Fibroblast of lung (primary cell): ENCODE data around the gene P2RX1. TPM values are rescaled to one million over a fixed set of nuclear protein-coding genes. Genes with fewer than 3 reads are reported as not detected.
"Not testable (repeated sequence)": the region's sequence is repeated elsewhere in the genome, so short reads cannot be mapped to it uniquely, and the experiment has no call there.

ENCODE experiments used
- DNase-seq, 2 donors: peaks; one replicate each; pipeline versions ENCODE4 v3.0.0 to v3.0.0-alpha.2; 2010; ENCODE audit warnings: low read depth in 2 of 2
- H2AFZ ChIP-seq: 2 replicates; pipeline ENCODE4 v1.5.1; 2012; ENCODE audit warnings: low read length, control low read depth, inconsistent platforms
- H3K27ac ChIP-seq: 2 replicates; pipeline ENCODE4 v1.5.1; 2011; ENCODE audit warnings: low read length, control low read depth; ENCODE audit not compliant: insufficient read depth
- H3K27me3 ChIP-seq: 2 replicates; pipeline ENCODE4 v1.5.1; 2011; ENCODE audit warnings: mild to moderate bottlenecking, low read length; ENCODE audit not compliant: control insufficient read depth, insufficient read depth
- H3K36me3 ChIP-seq: 2 replicates; pipeline ENCODE4 v1.5.1; 2011; ENCODE audit warnings: low read length; ENCODE audit not compliant: control insufficient read depth, insufficient read depth
- H3K4me1 ChIP-seq: 2 replicates; pipeline ENCODE4 v1.5.1; 2011; ENCODE audit warnings: low read length; ENCODE audit not compliant: control insufficient read depth, insufficient read depth; ENCODE audit errors: extremely low read depth
- H3K4me2 ChIP-seq: 2 replicates; pipeline ENCODE4 v1.5.1; 2011; ENCODE audit warnings: low read length, control low read depth; ENCODE audit not compliant: insufficient read depth; ENCODE audit errors: extremely low read depth
- H3K4me3 ChIP-seq, 4 experiments: fragments of 200-600 bp in 1 of 4; sonication (generic) in 1 of 4; replicated peaks in 1 of 4; 2 replicates each; pipeline ENCODE4 v1.5.1; 2011 to 2016; ENCODE audit warnings: low read length in 4 of 4, low read depth in 3 of 4, mild to moderate bottlenecking in 3 of 4, control low read depth in 2 of 4, inconsistent platforms in 1 of 4, mixed read lengths in 1 of 4; ENCODE audit not compliant: insufficient read depth in 1 of 4; ENCODE audit errors: control extremely low read depth in 1 of 4
- H3K79me2 ChIP-seq: 2 replicates; pipeline ENCODE4 v1.5.1; 2012; ENCODE audit warnings: mild to moderate bottlenecking, low read length, inconsistent platforms; ENCODE audit not compliant: control insufficient read depth, insufficient read depth
- H3K9ac ChIP-seq: 2 replicates; pipeline ENCODE4 v1.5.1; 2011; ENCODE audit warnings: mild to moderate bottlenecking, low read length, control low read depth; ENCODE audit not compliant: insufficient read depth
- H3K9me3 ChIP-seq: 2 replicates; pipeline ENCODE4 v1.5.1; 2012; ENCODE audit warnings: low read depth, low read length; ENCODE audit not compliant: control insufficient read depth, insufficient read depth
- H4K20me1 ChIP-seq: 2 replicates; pipeline ENCODE4 v1.5.1; 2011; ENCODE audit warnings: low read length; ENCODE audit not compliant: control insufficient read depth, insufficient read depth; ENCODE audit errors: extremely low read depth
- EZH2 ChIP-seq: IDR thresholded peaks from 2 replicates; pipeline ENCODE4 v1.5.1; 2012; ENCODE audit warnings: low read length, control low read depth, mild to moderate bottlenecking; ENCODE audit errors: missing control alignments
- polyA plus RNA-seq, 2 donors: library from polyadenylated mRNA; depleted of rRNA in 1 of 2; stranded (reverse) in 1 of 2; unstranded in 1 of 2; fragments of >200 nt; gene quantifications; 2 replicates each; pipeline ENCODE4 v1.2.1, GENCODE V29; 2011 to 2012; ENCODE audit warnings: missing spikeins in 1 of 2
- total RNA-seq: library from RNA; depleted of rRNA; stranded (reverse); fragments of >200 nt; gene quantifications from 2 replicates; pipeline ENCODE4 v1.2.1, GENCODE V29; 2014
- TF ChIP-seq, protein P1 (sequence below), 2 donors: IDR thresholded peaks in 1 of 2; conservative IDR thresholded peaks in 1 of 2; 1 replicate in 1 of 2; 2 replicates in 1 of 2; pipeline ENCODE4 v1.5.1; 2011 to 2012; ENCODE audit warnings: low read length in 2 of 2, control low read depth in 1 of 2, inconsistent platforms in 1 of 2, low read depth in 1 of 2, mild to moderate bottlenecking in 1 of 2

The P2RX1 gene
- total and polyA plus RNA-seq, 2 donors (not counting 1 experiment from before 2014, with no cell fraction given): under 0.01 TPM; not detected in 1

DNA sequence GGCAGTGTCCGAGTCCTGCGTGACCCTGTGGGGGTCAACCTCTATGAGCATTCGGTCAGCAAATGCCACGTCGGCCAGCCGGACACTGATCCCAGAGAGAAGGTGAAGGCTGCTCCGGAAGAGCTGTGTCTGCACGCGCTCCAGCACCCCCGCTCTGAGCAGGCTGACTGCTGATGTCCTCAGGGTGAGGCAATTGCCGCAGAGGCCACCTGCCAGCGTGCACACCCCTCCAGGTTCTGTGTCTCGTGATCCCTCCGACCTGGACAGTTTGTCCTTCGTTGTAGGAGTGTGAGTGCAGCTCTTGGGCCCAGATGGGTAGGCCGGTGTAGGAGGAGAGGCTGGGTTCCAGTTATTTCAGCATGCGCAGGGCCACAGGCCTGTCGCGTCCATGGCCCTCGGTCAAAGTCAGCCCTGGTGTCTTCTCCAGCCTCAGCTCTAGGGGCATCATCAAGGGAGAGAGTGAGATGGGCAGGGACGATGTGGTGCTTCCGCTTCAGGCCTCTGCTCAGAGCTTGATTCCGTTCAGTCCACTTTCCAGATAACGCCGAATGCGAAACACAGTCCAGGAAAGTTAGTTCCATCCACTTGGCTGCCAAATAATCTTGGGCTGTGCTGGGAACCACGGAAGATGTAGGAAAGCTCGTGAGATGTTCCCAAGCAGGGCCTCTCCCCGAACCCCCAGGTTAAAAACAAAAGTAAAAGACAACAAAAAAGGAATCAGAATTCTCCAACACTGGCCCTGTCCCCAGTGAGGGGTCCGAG lies 55.1 kb downstream of the P2RX1 start:
- DNase-seq: no peak
- TF ChIP-seq, protein P1, sequence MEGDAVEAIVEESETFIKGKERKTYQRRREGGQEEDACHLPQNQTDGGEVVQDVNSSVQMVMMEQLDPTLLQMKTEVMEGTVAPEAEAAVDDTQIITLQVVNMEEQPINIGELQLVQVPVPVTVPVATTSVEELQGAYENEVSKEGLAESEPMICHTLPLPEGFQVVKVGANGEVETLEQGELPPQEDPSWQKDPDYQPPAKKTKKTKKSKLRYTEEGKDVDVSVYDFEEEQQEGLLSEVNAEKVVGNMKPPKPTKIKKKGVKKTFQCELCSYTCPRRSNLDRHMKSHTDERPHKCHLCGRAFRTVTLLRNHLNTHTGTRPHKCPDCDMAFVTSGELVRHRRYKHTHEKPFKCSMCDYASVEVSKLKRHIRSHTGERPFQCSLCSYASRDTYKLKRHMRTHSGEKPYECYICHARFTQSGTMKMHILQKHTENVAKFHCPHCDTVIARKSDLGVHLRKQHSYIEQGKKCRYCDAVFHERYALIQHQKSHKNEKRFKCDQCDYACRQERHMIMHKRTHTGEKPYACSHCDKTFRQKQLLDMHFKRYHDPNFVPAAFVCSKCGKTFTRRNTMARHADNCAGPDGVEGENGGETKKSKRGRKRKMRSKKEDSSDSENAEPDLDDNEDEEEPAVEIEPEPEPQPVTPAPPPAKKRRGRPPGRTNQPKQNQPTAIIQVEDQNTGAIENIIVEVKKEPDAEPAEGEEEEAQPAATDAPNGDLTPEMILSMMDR (conservative IDR thresholded peaks at IDR 0.05 in 1 of 2, IDR thresholded peaks at IDR 0.05 in 1 of 2; ENCODE audit: low read depth in 1 of 2, low read length in 2 of 2): no peak
- TF ChIP-seq EZH2: no peak

GRCh38 chr17:3859940-3860339 lies 56.3 kb downstream of the P2RX1 start:
- Histone ChIP-seq H3K9ac (no peak overlapping the region), H3K36me3 (no peaks in the 10 kb centered on the region), H3K9me3 (no peaks in the 10 kb centered on the region), H3K27ac (no peak overlapping the region), H3K4me1 (peaks cover 2% of the 10 kb centered on the region), H2AFZ (no peak overlapping the region), H3K4me2 (no peak overlapping the region), H4K20me1 (no peaks in the 10 kb centered on the region), H3K27me3 (no peaks in the 10 kb centered on the region), H3K79me2 (no peaks in the 10 kb centered on the region), H3K4me3 (no peak overlapping the region)
- no peak for DNase-seq
- TF ChIP-seq, protein P1 (conservative IDR thresholded peaks at IDR 0.05 in 1 of 2, IDR thresholded peaks at IDR 0.05 in 1 of 2; ENCODE audit: low read depth in 1 of 2, low read length in 2 of 2): no peak
- no peak for TF ChIP-seq EZH2

More for the DNA sequence above, 55.1 kb downstream of the P2RX1 start:
- Histone ChIP-seq H3K4me3 (no peak overlapping the region), H3K27ac (no peak overlapping the region), H4K20me1 (no peaks in the 10 kb centered on the region), H3K9me3 (no peaks in the 10 kb centered on the region), H3K9ac (no peak overlapping the region), H3K36me3 (no peaks in the 10 kb centered on the region), H3K4me1 (peaks cover 2% of the 10 kb centered on the region), H3K27me3 (no peaks in the 10 kb centered on the region), H3K4me2 (no peak overlapping the region), H3K79me2 (no peaks in the 10 kb centered on the region), H2AFZ (no peak overlapping the region)

DNA sequence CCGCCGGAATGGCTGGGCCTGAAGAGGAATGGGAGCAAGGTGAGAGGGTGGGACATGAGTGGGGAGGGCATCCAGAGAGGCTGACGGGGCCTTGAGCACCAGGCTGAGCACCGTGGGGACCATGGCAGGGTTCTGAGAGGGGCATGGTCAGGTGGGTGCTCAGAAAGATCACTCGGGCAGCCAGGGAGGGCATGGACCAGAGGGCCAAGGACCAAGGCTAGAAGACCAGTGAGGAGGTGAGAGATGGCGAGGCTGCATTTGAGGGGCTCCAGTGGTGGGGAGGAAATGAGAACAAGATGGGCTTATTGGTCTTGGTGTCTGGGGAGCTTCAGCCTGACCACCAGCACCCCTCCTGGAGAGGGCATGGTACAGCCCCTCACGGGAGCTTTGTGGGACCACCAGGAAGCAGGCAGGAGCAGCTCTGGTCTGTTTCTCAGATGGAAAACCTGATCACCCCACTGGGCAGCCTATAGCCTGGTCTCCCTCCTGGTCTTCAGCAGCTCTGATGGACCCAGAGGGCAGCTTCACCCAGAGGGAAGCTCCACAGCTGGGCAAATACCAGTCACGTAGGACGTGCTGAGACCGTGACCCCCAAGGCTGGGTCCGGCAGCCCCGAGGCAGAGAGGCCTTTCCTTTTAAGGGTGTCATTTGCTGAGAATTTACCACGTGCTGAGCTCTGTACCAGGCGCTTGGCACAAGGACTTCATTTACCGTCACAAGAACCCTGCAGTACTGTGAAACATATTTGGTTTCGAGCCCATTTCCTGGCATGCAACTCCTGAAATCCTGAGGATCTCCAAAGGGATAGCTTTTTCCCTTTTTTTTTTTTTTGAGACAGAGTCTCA lies 58.8 kb downstream of the P2RX1 start:
- Histone ChIP-seq H3K4me1 (no peaks in the 10 kb centered on the region), H3K9me3 (no peaks in the 10 kb centered on the region), H3K4me3 (no peak overlapping the region), H3K9ac (no peak overlapping the region), H3K79me2 (no peaks in the 10 kb centered on the region), H2AFZ (no peak overlapping the region), H3K4me2 (no peak overlapping the region), H3K36me3 (no peaks in the 10 kb centered on the region), H3K27ac (no peak overlapping the region), H4K20me1 (no peaks in the 10 kb centered on the region), H3K27me3 (no peaks in the 10 kb centered on the region)
- DNase-seq: no peak
- TF ChIP-seq, protein P1 (conservative IDR thresholded peaks at IDR 0.05 in 1 of 2, IDR thresholded peaks at IDR 0.05 in 1 of 2; ENCODE audit: low read depth in 1 of 2, low read length in 2 of 2): no peak
- TF ChIP-seq EZH2: no peak

DNA sequence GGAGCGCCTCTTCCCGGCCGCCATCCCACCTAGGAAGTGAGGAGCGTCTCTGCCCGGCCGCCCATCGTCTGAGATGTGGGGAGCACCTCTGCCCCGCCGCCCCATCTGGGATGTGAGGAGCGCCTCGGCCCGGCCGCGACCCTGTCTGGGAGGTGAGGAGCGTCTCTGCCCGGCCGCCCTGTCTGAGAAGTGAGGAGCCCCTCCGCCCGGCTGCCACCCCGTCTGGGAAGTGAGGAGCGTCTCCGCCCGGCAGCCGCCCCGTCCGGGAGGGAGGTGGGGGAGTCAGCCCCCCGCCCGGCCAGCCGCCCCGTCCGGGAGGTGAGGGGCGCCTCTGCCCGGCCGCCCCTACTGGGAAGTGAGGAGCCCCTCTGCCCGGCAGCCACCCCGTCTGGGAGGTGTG lies 62.1 kb downstream of the P2RX1 start:
- H3K9ac ChIP-seq, H3K79me2 ChIP-seq, H3K27ac ChIP-seq, H3K4me3 ChIP-seq, H3K4me2 ChIP-seq, DNase-seq, H2AFZ ChIP-seq, H4K20me1 ChIP-seq, H3K27me3 ChIP-seq, H3K4me1 ChIP-seq, H3K36me3 ChIP-seq, H3K9me3 ChIP-seq: not testable (repeated sequence)
